ENCODE results near the gene DNAJC6. TPM values are rescaled to one million over a fixed set of nuclear protein-coding genes. Genes with fewer than 3 reads are reported as not detected.

DNAJC6 gene
- total and polyA plus RNA-seq, 2 experiments from 2014 or later: 2.5 to 2.8 TPM

DNA sequence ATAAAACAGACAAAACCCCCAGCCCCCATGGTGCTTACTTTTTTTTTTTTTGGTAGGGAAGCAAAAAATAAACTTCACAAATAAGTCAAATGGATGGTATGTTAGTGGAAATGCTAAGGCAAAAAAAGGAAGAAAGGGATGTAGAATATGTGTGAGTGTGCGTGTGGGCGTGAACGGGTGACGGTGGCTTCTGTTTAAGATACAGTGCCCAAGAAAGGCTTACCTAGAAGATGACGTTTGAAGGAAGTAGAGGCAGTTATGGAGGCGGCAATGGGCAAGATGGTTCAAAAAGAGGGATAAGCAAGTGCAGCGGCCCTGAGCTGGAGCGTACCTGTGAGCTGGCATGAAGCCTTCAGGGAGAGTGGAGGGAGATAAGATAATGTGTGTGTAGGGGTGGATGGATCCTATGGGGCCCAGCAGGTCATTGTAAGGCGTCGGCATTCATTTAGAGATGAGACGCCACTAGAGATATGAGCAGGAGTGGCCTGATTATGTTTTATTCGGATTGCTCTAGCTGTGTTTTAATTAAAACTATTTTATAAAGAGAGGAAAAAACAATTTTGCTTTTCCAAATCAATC lies 131.1 kb downstream of the DNAJC6 start:
- Histone ChIP-seq H3K36me3 (ENCODE audit: low read depth) (no peaks in the 10 kb centered on the region), H3K79me2 (ENCODE audit: insufficient read depth) (no peaks in the 10 kb centered on the region), H3K9me2 (ENCODE audit: insufficient read depth) (no peaks in the 10 kb centered on the region), H3K27me3 (replicated peaks; ENCODE audit: insufficient read depth) (no peaks in the 10 kb centered on the region), H3K27ac (peak overlapping the region; percentile 50; the same call in 1 of the 2 replicates), H2AFZ (no peak overlapping the region), H3K4me1 (ENCODE audit: insufficient read depth) (peaks cover 29% of the 10 kb centered on the region), H3K4me3 (no peak overlapping the region), H4K20me1 (ENCODE audit: insufficient read depth) (no peaks in the 10 kb centered on the region), H3F3A (ENCODE audit: insufficient read depth) (peaks cover 29% of the 10 kb centered on the region), H3K9me3 (ENCODE audit: low read depth) (no peaks in the 10 kb centered on the region), H3K4me2 (ENCODE audit: unreplicated experiment) (no peak overlapping the region), H3K9ac (no peak overlapping the region)
- TF ChIP-seq EZH2 (IDR thresholded peaks at IDR 0.05; ENCODE audit: insufficient read depth, poor library complexity, severe bottlenecking) (no peak), EZH2phosphoT487 (IDR thresholded peaks at IDR 0.05; ENCODE audit: insufficient read depth, low read depth) (no peak)
- 90 to 91% methylated on average over 12 of the region's 12 CpGs for WGBS, 2 experiments (ENCODE audit: low coverage in 1 of 2, low lambda C conversion rate in 2 of 2, missing lambda C conversion rate in 2 of 2)
- DNase-seq: no peak
- in situ Hi-C loops (cut with MboI): no loop called here

- no peak overlapping the region for H3K9ac ChIP-seq
- H2AFZ ChIP-seq: no peak overlapping the region
- H3K36me3 ChIP-seq (ENCODE audit: low read depth): no peaks in the 10 kb centered on the region
- 3 to 15% methylated on average over 1 of the region's 1 CpG for WGBS, 2 experiments (ENCODE audit: low coverage in 1 of 2, low lambda C conversion rate in 2 of 2, missing lambda C conversion rate in 2 of 2)
- no peak for TF ChIP-seq EZH2 (IDR thresholded peaks at IDR 0.05; ENCODE audit: insufficient read depth, poor library complexity, severe bottlenecking)
- TF ChIP-seq EZH2phosphoT487 (IDR thresholded peaks at IDR 0.05; ENCODE audit: insufficient read depth, low read depth): no peak
- no peaks in the 10 kb centered on the region for H3K79me2 ChIP-seq (ENCODE audit: insufficient read depth)
- peak overlapping the region; percentile 50 for H3K27ac ChIP-seq
- peak overlapping the region; percentile 4; the same call in 1 of the 2 replicates for H3K4me3 ChIP-seq
- no peaks in the 10 kb centered on the region for H3K9me2 ChIP-seq (ENCODE audit: insufficient read depth)
- H3K27me3 ChIP-seq (replicated peaks; ENCODE audit: insufficient read depth): no peaks in the 10 kb centered on the region
- H3K4me2 ChIP-seq (ENCODE audit: unreplicated experiment): peak overlapping the region; percentile 61
- DNase-seq: peak; percentile 70
- H3K4me1 ChIP-seq (ENCODE audit: insufficient read depth): peaks cover 24% of the 10 kb centered on the region
- peaks cover 23% of the 10 kb centered on the region for H3F3A ChIP-seq (ENCODE audit: insufficient read depth)
- in situ Hi-C loops (cut with MboI): no loop called here
- no peaks in the 10 kb centered on the region for H4K20me1 ChIP-seq (ENCODE audit: insufficient read depth)
- H3K9me3 ChIP-seq (ENCODE audit: low read depth): no peaks in the 10 kb centered on the region
Observed at GRCh38 chr1:65440915-65441314, 131.6 kb downstream of the DNAJC6 start.

- in situ Hi-C loops (cut with MboI): no loop called here
- DNase-seq: no peak
- no peaks in the 10 kb centered on the region for H3K9me3 ChIP-seq (ENCODE audit: low read depth)
Observed at GRCh38 chr1:65441464-65441863, 132.1 kb downstream of the DNAJC6 start.

GRCh38 chr1:65442442-65442841 lies 133.1 kb downstream of the DNAJC6 start:
- Histone ChIP-seq H2AFZ (no peak overlapping the region), H3K27me3 (replicated peaks; ENCODE audit: insufficient read depth) (no peaks in the 10 kb centered on the region), H3K9me3 (ENCODE audit: low read depth) (no peaks in the 10 kb centered on the region), H3K9me2 (ENCODE audit: insufficient read depth) (no peaks in the 10 kb centered on the region), H3K79me2 (ENCODE audit: insufficient read depth) (no peaks in the 10 kb centered on the region), H3K4me2 (ENCODE audit: unreplicated experiment) (no peak overlapping the region), H3K4me3 (no peak overlapping the region), H3K9ac (no peak overlapping the region), H3K4me1 (ENCODE audit: insufficient read depth) (peaks cover 17% of the 10 kb centered on the region), H4K20me1 (ENCODE audit: insufficient read depth) (no peaks in the 10 kb centered on the region), H3K36me3 (ENCODE audit: low read depth) (no peaks in the 10 kb centered on the region), H3K27ac (no peak overlapping the region), H3F3A (ENCODE audit: insufficient read depth) (peaks cover 17% of the 10 kb centered on the region)
- no peak for DNase-seq
- no peak for TF ChIP-seq EZH2phosphoT487 (IDR thresholded peaks at IDR 0.05; ENCODE audit: insufficient read depth, low read depth)
- no peak for TF ChIP-seq EZH2 (IDR thresholded peaks at IDR 0.05; ENCODE audit: insufficient read depth, poor library complexity, severe bottlenecking)
- WGBS, 2 experiments (ENCODE audit: low coverage in 1 of 2, low lambda C conversion rate in 2 of 2, missing lambda C conversion rate in 2 of 2): 40 to 48% methylated on average over 1 of the region's 1 CpG
- in situ Hi-C loops (cut with MboI): no loop called here

More at GRCh38 chr1:65441464-65441863, 132.1 kb downstream of the DNAJC6 start:
- WGBS, 2 experiments (ENCODE audit: low coverage in 1 of 2, low lambda C conversion rate in 2 of 2, missing lambda C conversion rate in 2 of 2): 92 to 97% methylated on average over 3 of the region's 3 CpGs
- peak overlapping the region; percentile 61 for H3K4me2 ChIP-seq (ENCODE audit: unreplicated experiment)
- no peak overlapping the region for H2AFZ ChIP-seq
- H3K4me1 ChIP-seq (ENCODE audit: insufficient read depth): peaks cover 19% of the 10 kb centered on the region
- peak overlapping the region; percentile 50 for H3K27ac ChIP-seq
- no peaks in the 10 kb centered on the region for H4K20me1 ChIP-seq (ENCODE audit: insufficient read depth)
- H3K9ac ChIP-seq: no peak overlapping the region
- TF ChIP-seq EZH2 (IDR thresholded peaks at IDR 0.05; ENCODE audit: insufficient read depth, poor library complexity, severe bottlenecking): no peak
- no peak for TF ChIP-seq EZH2phosphoT487 (IDR thresholded peaks at IDR 0.05; ENCODE audit: insufficient read depth, low read depth)
- H3K9me2 ChIP-seq (ENCODE audit: insufficient read depth): no peaks in the 10 kb centered on the region
- H3K79me2 ChIP-seq (ENCODE audit: insufficient read depth): no peaks in the 10 kb centered on the region
- peak overlapping the region; percentile 4; the same call in 1 of the 2 replicates for H3K4me3 ChIP-seq
- H3K27me3 ChIP-seq (replicated peaks; ENCODE audit: insufficient read depth): no peaks in the 10 kb centered on the region
- H3K36me3 ChIP-seq (ENCODE audit: low read depth): no peaks in the 10 kb centered on the region
- H3F3A ChIP-seq (ENCODE audit: insufficient read depth): peaks cover 18% of the 10 kb centered on the region
